HL-60 (cell line): Measurements from ENCODE around the gene WNK1.

ENCODE experiments used
- DNase-seq, 2 experiments: peaks; one replicate each; pipeline ENCODE4 v3.0.0-alpha.2; 2010 to 2020; ENCODE audit warnings: low read depth in 1 of 2, low spot score in 1 of 2
- H3K27ac ChIP-seq: fragments of 250-450 bp; sonication (Bioruptor Pico); replicated peaks from 2 replicates; pipeline ENCODE4 v1.5.1; 2020; ENCODE audit warnings: mild to moderate bottlenecking, moderate library complexity
- H3K27me3 ChIP-seq: fragments of 250-450 bp; sonication (Bioruptor Pico); 2 replicates; pipeline ENCODE4 v1.5.1; 2021; ENCODE audit warnings: mild to moderate bottlenecking, moderate library complexity; ENCODE audit not compliant: insufficient read depth, poor library complexity, severe bottlenecking
- H3K4me3 ChIP-seq: replicated peaks from 2 replicates; pipeline ENCODE4 v1.5.1; 2011; ENCODE audit warnings: mild to moderate bottlenecking, control low read depth, low read length; ENCODE audit not compliant: insufficient read depth
- CTCF ChIP-seq: IDR thresholded peaks from one replicate; pipeline ENCODE4 v1.5.1; 2011; ENCODE audit warnings: low read length, control low read depth, inconsistent platforms; ENCODE audit not compliant: insufficient read depth
- GABPA ChIP-seq: IDR thresholded peaks from 2 replicates; pipeline ENCODE4 v1.6.1; 2012; ENCODE audit warnings: low read depth
- POLR2AphosphoS5 ChIP-seq: IDR thresholded peaks from 2 replicates; pipeline ENCODE4 v1.6.1; 2012; ENCODE audit warnings: low read depth
- REST ChIP-seq: IDR thresholded peaks from 2 replicates; pipeline ENCODE4 v1.6.1; 2012; ENCODE audit warnings: low read depth; ENCODE audit not compliant: insufficient replicate concordance
- SPI1 ChIP-seq: IDR thresholded peaks from 2 replicates; pipeline ENCODE4 v1.6.1; 2012; ENCODE audit warnings: low read depth, mild to moderate bottlenecking, borderline replicate concordance

Gene WNK1

GRCh38 chr12:807041-807735, 54.8 kb downstream of the WNK1 start:
- no peak overlapping the region for H3K27ac ChIP-seq
- H3K4me3 ChIP-seq = no peak overlapping the region
- DNase-seq = no peak

GRCh38 chr12:810116-810515, 57.7 kb downstream of the WNK1 start:
- H3K4me3 ChIP-seq = no peak overlapping the region
- H3K27me3 ChIP-seq = no peaks in the 10 kb centered on the region
- TF ChIP-seq SPI1 = no peak
- no peak for TF ChIP-seq CTCF
- TF ChIP-seq GABPA = no peak
- TF ChIP-seq REST = no peak
- no peak for TF ChIP-seq POLR2AphosphoS5
- H3K27ac ChIP-seq = no peak overlapping the region
- DNase-seq = no peak

More at GRCh38 chr12:807041-807735, 54.8 kb downstream of the WNK1 start:
- no peak for TF ChIP-seq CTCF
- TF ChIP-seq REST = no peak
- no peaks in the 10 kb centered on the region for H3K27me3 ChIP-seq

GRCh38 chr12:810671-811415, 58.5 kb downstream of the WNK1 start:
- no peak for DNase-seq
- Histone ChIP-seq H3K4me3 (no peak overlapping the region), H3K27ac (no peak overlapping the region), H3K27me3 (no peaks in the 10 kb centered on the region)
- TF ChIP-seq POLR2AphosphoS5 (no peak), CTCF (no peak), REST (no peak), SPI1 (no peak), GABPA (no peak)
